Inferior parietal cortex (tissue), 1 donor: Measurements from ENCODE around the gene OLIG2.

Experiments used
- DNase-seq: peaks from one replicate; pipeline ENCODE4 v3.0.0-alpha.2; 2016; ENCODE audit errors: extremely low spot score

Gene OLIG2

GRCh38 chr21:33025489-33026442 is at the start of gene OLIG2:
Gene OLIG2 (plus strand): TSS chr21:33025935. CDS start chr21:33026863, 928 bp downstream.
- DNase-seq = peak; percentile 86

GRCh38 chr21:32976791-32977190 is 48.9 kb upstream of the OLIG2 start:
- DNase-seq = no peak

GRCh38 chr21:32977216-32977615 is 48.5 kb upstream of the OLIG2 start:
- peak; percentile 57 for DNase-seq

GRCh38 chr21:32978331-32979270 is 47.1 kb upstream of the OLIG2 start:
- DNase-seq = peak; percentile 72

- no peak for DNase-seq
These were observed 46.0 kb upstream of the OLIG2 start for GRCh38 chr21:32979598-32980268.

- no peak for DNase-seq
These were observed 44.6 kb upstream of the OLIG2 start for GRCh38 chr21:32981096-32981495.

- no peak for DNase-seq
These were observed 35.1 kb upstream of the OLIG2 start for GRCh38 chr21:32990666-32991065.

GRCh38 chr21:32991361-32991760 is 34.4 kb upstream of the OLIG2 start:
- no peak for DNase-seq

- no peak for DNase-seq
These were observed 31.8 kb upstream of the OLIG2 start for GRCh38 chr21:32993894-32994293.

- DNase-seq = no peak
These were observed 31.4 kb upstream of the OLIG2 start for GRCh38 chr21:32994305-32994704.

GRCh38 chr21:33007747-33008146 is 18.0 kb upstream of the OLIG2 start:
- no peak for DNase-seq

GRCh38 chr21:33008333-33009051 is 17.2 kb upstream of the OLIG2 start:
- no peak for DNase-seq

GRCh38 chr21:33010931-33011330 is 14.8 kb upstream of the OLIG2 start:
- DNase-seq = no peak

- DNase-seq = no peak
These were observed 14.3 kb upstream of the OLIG2 start for GRCh38 chr21:33011462-33011861.

GRCh38 chr21:33013626-33014025 is 12.1 kb upstream of the OLIG2 start:
- DNase-seq = no peak

GRCh38 chr21:33014331-33014730 is 11.4 kb upstream of the OLIG2 start:
- DNase-seq = no peak

GRCh38 chr21:33015096-33015495 is 10.6 kb upstream of the OLIG2 start:
- DNase-seq = no peak

GRCh38 chr21:33015756-33016155 is 10.0 kb upstream of the OLIG2 start:
- no peak for DNase-seq

GRCh38 chr21:33018707-33019465 is 6.8 kb upstream of the OLIG2 start:
- DNase-seq = no peak

- DNase-seq = no peak
These were observed 6.2 kb upstream of the OLIG2 start for GRCh38 chr21:33019516-33019884.
